Activated T-cell treated with anti-CD3 and anti-CD28 coated beads, Interleukin-2, amount 50 U/mL, for 48 hours (primary cell): ENCODE results near the gene RECK.
A peak's percentile ranks its signal among the peaks of the same experiment; 100 is the strongest.
"Not testable (repeated sequence)": the region's sequence is repeated elsewhere in the genome, so short reads cannot be mapped to it uniquely, and the experiment has no call there.

Experiments
- DNase-seq, 2 experiments: peaks; one replicate each; pipeline ENCODE4 v3.0.0-alpha.2; 2020

The RECK gene

DNA sequence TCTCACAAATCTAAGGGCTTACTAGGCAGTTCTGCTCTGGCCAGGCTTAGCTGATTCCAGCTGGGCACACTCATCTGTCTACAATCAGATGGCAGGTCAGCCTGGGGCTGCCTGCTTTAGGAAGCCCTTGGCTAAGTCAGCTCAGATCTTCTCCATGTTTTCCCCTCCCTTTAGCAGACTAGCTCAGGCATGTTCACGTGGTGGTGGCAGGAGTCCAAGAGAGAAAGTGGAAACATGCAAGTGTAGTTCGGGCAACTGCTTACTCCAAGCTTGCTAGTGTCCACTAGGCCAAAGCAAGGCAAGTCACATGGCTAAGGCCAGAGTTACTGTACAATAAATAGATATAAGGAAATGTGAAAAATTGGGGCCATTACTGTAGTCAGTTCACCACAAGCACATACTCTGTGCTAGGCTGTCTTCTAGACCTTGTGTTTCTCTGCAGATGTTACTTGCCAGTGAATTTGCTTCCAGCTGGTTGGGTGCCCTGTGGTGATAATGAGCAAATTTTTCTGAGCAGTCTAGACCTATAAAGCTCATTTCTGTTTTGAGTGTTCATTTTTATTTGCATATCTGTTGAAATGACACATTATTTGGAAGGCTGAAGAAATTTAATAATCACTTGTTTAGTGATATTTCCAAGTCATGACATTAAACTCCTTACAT, 38.3 kb downstream of the RECK start:
- no peak for DNase-seq

DNA sequence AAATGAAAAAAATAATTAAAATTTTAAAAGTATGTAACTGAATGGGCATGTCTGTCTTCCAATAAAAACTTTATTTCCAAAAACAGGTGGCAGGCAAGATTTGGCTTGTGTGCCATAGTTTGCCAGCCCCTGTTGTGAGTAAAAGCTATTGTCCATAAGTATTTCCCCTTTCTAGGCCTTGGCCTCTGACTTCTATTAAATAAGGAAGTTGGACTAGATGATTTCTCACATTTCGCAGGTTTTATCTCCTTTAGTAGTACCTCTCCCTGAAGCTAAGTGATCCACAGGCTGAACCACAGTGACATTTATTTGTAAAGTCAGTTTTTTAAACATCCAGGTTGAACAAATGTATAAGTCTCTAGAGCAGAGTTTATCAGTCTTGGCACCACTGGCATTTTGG, 41.3 kb downstream of the RECK start:
- DNase-seq: no peak

DNA sequence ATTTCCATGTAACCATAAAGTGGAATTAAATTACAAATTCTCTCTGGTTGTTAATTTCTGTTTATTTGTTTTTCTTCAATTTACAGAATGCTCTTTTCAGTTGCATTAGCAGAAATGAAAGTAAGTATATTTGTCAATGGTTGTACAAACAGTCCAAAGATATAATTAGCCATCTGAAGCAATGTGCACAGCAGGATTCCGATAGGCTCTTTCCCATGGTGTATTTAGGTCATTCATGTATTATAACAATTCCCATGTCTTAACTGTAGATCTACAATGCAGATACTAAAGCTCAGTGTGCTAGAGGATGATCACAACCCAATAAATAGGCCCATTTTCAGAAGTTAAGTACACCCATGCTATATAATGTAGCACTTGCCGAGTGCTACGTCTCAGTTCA, 43.8 kb downstream of the RECK start:
- DNase-seq: no peak

DNA sequence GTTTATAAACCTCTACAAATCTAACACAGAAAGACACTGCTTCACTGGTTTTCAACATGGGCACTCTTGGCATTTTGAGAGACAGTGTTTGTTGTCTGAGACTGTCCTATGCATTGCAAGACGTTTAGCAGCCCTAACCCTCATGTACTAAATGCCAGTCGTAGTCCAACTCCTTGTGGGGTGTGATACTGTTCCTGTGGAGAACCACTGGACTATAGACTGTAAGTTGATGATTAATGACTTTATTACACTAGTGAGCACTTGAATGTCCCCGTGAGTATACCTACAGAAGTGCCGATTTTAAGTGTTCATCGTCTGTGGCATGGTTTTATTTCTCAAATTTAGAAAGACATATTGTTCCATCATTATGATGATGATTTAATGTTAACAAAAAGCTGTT, 46.2 kb downstream of the RECK start:
- no peak for DNase-seq

DNA sequence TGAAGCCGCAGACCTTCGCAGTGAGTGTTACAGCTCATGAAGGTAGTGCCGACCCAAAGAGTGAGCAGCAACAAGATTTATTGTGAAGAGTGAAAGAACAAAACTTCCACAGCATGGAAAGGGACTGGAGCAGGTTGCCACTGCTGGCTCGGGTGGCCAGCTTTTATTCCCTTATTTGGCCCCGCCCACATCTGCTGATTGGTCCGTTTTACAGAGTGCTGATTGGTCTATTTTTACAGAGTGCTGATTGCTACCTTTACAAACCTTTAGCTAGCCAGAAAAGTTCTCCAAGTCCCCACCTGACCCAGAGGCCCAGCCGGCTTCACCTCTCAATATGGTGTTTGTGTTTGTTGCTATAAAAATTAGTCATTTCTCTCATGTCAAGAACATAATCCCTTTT, 49.7 kb downstream of the RECK start:
- DNase-seq: no peak

DNA sequence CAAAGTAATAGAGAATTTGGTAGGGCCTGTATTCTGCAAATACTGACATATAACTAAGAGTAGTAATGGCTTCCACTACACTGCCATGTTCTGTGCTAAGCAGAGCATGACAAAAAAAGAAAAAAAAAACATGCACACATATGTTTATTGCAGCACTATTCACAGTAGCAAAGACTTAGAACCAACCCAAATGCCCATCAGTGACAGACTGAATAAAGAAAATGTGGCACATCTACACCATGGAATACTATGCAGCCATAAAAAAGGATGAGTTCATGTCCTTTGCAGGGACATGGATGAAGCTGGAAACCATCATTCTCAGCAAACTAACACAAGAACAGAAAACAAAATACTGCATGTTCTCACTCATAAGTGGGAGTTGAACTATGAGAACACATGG, 50.3 kb downstream of the RECK start:
- DNase-seq: not testable (repeated sequence)

DNA sequence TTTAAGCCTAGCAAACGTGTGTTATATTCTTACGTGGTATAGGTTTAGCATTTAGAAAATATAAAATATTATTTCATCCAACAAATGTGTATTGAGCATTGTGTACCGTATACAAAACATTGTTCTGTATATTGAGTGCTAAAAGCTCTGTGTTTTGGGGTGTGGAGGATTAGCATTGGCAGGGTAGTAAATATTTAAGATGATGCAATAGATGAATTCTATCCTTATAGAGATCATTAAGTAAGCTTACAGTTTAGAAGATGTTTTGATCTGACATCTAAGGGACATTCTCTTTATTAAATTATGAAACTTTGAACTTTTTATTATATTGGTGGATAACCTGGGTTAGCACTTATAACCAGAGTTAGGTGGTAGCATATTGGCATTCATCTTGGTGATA, 51.3 kb downstream of the RECK start:
- DNase-seq: no peak

DNA sequence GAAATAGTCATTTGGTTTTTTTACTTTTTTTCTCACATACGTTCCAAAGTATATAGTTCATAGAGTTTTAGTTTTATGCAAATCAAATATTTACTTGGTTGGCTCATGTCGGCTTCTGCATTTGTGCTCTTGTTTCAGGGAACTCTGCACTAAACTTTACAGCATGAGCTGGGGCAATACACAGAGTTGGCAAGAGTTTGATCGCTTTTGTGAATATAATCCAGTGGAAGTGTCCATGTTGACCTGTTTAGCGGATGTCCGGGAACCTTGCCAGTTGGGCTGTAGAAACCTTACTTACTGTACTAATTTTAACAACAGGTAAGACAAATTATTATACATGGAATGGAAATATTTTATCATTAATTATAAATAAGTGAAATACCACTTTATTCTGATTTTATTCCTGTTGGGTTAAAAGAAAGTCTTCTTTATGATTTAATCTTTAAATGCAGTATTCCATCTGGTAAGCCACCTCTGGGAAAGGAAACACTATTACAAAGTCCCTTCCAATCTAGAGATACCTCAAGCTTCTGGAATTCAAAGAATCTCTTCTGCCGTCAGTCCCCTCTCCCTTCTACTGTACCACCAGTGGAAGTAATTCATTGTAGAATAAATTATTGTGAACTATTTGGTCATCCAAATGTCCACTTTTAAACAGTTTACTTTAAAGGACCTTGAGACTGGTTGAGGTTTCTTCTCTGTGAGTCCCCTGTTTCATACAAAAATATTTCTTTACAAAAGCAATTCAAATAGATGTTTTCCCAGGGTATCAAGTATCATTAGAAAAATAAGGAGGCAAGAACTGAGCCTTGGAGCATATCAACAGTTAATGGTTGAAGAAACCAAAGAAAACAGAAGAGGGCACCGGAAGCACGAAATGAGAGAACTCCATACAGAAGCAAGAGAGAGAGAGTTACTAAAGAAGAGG, 54.6 kb downstream of the RECK start:
- no peak for DNase-seq

DNA sequence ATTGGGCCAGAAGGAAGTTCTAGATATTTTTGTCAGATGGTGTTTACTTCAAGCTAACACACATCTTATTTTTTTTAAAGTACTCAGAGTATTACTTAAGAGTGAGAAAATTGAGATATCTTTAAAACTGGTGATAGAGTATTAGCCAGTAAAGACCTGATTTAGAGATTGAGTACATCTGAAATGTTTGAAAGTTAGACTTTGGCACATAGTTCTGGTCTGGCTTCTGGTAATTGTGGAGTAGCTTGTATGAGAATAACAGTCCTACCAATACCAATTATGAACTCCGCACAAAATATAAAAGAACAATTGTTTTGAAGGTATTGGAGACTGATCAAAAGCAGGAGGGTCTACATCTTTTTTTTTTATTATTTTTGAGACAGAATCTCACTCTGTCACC, 55.3 kb downstream of the RECK start:
- DNase-seq: no peak

DNA sequence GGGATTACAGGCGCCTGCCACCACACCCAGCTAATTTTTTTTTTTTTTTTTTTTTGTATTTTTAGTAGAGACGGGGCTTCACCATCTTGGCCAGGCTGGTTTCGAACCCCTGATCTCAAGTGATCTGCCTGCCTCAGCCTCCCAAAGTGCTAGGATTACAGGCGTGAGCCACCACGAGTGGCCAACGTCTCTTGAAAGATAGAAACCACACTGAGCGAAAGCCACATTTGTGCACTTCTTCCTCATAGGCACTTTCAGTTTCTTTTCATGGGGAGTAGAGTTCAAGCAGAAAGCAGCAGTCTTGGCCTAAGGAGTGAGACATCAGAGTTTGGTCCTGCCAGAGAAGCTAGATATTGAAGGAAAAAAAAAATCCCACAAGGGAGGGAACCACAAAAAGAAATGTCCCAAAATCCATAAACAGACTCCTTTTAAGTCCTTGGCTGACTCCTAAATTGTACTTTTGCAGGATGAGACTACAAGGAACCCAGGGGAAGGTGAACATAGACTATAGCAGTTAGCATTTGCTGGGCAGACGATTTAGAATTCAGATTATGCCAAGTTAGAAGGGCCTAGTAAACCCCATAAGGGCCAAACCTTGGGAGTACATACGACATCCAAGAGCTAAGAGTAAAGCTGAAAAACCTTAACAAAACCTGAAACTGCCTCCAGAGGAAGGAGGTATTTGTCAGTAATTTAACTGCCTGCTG, 55.9 kb downstream of the RECK start:
- peak; percentile 55 to 57 for DNase-seq

DNA sequence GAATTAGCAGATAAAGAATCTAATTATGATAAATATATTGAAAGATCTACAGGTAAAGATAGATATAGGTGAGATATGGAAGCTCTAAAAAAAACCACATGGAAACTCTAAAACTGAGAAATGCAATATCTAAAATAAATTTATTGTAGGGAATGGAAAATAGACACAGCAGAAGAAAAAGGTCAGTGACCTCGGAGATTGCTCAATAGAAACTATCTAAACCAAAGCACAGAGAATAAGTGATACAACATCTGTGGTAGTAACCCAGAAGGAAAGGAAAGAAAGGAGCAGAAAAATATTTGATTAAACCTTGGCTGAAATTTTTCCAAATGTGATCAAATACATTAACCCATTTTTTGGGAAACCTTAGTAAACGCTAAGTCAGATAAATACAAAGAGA, 56.7 kb downstream of the RECK start:
- no peak for DNase-seq

DNA sequence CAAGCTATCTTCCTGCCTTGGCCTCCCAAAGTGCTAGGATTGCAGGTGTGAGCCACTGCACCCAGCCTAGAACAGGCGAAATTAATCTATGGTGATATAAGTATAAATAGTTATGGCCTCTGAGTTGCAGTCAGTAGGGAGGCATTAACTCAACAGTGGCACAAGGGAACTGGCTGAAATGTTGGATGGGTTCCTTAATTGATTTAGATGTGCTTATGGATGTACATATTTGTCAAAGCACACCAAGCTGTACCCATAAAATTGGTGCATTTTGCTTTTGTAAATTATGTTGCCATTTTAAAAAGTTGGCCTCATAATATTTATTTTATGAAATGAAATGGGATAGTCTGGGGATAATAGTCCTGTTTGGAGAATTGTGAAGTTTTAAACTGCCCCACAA, 63.0 kb downstream of the RECK start:
- DNase-seq: no peak

DNA sequence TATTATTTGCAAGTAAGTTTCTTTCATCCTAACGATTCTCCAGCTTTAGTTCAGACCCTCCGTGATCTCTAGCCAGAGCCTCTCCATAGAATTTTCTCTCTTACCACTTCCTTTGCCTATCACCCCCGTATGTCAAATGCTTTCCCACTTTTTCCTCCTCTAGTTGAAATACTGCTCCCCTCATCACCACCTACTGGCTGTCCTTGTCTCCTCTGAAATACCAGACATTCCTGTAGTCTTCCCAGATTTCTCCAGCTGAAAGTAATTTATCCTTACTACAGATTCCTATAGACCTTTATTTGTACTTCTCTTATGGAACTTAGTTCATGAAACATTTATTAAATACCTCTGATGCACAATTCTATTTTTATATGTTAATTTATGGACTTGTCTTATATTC, 63.8 kb downstream of the RECK start:
- DNase-seq: no peak

DNA sequence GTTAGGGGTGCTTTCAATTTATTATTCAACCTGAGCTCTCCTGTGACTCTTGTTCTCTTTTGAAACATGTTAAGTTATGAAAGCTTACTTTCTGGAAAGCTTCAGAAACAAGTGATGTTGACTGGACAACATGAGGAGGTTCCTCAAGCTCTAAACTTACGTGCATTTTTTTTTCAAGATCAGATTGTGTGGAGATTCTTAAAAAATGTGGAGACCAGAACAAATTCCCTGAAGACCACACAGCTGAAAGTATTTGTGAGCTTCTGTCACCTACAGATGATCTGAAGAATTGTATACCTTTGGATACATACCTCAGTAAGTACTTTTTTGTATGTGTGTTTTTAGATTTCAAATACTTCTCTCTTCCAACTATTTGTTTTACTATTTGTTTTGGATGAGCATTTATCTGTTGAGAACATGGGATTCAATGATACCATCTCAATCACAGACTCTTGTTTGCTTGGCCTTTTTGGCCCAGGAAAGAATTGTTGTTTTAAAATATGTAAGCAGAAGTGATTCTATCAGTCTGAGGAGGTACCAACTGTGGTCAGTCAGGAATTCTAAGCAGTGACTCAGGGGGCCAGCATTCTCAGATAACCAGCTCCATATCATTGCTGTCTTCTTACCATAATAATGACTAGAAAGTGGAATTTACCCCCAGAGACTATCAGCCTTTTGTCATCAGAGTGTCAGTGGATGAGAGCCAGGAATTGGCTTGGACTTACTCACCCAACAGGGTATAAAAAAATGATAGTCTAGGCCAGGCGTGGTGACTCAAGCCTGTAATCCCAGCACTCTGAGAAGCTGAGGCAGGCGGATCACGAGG, 65.4 kb downstream of the RECK start:
- no peak for DNase-seq

DNA sequence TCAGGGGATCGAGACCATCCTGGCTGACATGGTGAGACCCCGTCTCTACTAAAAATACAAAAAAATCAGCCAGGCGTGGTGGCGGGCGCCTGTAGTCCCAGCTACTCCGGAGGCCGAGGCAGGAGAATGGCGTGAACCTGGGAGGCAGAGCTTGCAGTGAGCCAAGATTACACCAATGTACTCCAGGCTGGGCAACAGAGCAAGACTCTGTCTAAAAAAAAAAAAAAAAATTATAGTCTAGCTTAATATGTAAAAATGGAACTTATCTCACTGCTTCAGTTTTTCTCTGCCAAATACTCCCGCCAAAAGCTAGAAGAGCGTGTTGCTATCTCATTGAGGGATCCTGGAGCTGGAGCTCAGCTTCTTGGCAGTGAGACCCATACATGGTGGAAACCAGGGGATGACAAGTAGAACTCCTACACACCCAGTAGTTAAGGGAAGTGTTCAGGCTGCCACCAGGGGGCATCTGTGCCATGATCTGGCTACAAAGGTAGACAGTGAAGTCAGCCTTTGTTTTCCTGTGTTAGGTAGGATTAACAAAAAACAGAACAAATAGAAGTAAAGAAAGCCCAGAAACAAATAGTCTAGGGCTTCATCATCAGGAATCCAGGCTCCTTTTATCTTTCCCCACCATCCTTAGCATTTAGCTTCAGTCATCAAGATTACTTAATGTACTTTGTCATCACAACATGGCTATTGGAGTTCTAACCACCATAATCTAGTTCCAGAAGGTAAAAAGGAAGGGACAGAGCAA, 66.2 kb downstream of the RECK start:
- peak; percentile 87 to 90 for DNase-seq

DNA sequence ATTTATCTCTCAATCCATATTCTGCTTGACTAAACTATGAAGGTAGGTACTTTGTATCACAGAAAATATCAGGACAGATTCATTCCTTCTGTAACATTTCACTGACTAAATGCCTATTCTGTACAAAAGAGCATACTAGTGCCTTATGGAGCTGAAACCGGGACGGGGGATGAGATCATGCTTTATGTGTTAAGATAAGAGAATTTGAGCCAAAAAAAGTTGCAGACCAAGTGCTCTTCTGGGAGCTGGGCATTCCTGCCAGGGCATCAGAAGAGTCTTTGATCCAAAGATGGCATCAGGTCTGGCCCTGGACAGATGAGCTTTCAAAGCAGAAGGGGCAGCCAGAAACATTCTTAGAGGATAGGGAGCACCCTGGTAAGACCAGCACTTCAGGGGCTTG, 72.4 kb downstream of the RECK start:
- DNase-seq: no peak

DNA sequence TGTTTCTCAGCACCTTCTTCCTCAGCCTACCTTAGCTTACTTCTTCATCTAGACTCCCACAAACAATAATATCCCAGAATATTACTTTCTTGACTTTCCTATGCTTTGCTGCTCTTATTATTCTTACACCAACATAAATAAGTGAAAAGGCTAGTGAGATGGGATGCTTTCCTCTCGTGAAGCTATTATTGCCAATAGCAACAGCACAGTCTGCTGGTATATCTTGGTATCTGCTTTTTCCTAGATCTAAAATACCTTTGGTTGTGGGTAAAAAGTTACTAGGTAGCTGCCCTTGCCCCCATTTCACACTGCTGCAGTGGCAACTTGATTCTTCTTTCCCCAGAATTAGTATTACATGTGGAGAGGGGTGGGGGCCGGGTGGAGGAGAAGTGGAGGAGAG, 73.7 kb downstream of the RECK start:
- no peak for DNase-seq

DNA sequence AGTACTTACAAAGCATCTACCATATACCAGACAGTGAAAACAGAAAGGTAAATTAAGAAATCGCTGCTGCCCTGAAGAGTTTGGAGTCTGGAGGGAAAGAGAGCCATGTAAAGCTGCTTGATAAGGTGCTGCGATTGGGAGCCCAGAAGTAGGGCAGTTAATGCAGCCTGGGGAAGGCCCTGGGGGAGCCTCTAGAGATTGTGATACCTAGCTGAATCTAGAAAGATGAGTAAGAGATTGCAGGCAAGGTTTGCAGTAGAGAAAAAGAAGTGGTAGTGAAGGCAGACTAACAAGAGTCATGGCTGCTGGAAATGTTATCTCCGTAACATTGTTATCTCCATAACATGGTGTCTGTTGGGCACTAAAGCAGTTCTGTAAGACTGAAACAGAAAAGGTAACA, 75.8 kb downstream of the RECK start:
- DNase-seq: no peak

DNA sequence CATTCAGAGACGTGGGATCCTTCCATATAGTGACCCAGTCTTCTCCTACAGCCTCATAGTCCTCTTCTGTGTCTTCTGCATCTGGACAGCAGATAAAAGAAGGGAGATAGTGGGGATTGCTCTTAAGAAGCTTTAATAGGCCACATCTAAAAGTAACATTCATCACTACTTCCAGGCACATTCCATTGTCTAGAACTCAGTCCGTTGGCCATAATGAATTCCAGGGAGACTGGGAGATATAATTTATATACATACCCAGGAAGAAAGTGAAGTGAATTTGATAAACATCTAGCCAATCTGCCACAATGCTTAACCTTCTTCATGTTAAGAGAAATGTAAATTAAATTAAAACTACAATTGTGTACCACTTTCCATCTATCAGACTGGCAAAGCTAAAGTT, 77.3 kb downstream of the RECK start:
- no peak for DNase-seq

DNA sequence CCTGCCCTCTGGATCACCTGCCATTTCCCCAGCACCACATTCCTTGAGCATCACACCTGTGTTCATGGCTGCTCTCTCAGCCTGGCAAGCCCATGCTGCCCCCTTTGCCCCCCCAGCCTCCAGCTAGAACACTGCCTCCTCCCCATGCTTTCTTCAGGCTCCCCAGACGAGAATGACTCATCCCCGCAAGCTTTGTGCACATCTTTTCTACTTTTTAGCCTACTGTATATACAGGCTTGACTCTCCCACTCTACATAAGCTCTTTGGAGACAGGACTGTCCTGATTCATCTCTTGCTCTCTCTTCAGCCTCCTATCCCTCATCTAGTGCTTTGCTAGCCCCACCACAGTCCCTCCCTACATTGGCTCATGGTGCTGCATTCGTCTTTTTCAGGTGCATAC, 79.9 kb downstream of the RECK start:
- DNase-seq: no peak

DNA sequence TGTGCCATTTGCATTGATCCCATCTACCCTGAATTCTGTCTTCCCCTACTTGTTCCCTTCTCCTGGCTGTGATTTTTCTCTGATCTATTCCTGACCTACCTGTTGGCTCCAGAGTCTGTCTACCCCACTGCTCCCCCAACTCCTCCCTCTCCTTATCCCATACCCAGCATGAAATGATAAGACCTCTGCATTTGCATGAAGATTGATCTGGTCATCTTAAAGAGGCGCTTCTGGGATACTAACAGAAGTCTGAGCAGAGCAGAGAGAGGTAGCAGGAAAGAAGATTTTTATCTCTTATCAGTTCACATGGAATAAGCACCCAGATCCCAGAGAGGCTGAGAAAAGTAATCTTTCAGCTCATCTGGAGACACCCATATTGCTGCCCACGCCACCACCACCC, 81.5 kb downstream of the RECK start:
- no peak for DNase-seq

DNA sequence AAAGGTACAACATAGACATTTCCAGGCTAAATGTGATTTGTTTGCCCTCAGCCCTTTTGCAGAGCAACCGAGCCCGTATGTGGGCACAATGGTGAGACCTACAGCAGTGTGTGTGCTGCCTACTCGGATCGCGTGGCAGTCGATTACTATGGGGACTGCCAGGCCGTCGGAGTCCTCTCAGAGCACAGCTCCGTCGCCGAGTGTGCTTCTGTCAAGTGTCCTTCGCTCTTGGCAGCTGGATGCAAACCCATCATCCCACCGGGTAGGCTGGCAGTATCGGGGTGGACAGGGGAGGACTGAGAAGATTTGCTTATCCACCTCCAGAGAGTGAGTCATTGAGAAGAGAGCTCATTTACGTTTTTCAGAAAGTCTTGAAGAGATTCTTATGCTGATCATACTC, 82.0 kb downstream of the RECK start:
- DNase-seq: no peak
